HG03354 (cell line): ENCODE results near the gene ELMO1.
A peak's percentile ranks its signal among the peaks of the same experiment; 100 is the strongest.

Source experiments
- ATAC-seq: cut with Tn5 transposase; IDR thresholded peaks from one replicate; pipeline ENCODE4 v1.9.1; 2021; ENCODE audit warnings: mild to moderate bottlenecking; ENCODE audit not compliant: unreplicated experiment, poor library complexity, severe bottlenecking

Gene ELMO1

DNA sequence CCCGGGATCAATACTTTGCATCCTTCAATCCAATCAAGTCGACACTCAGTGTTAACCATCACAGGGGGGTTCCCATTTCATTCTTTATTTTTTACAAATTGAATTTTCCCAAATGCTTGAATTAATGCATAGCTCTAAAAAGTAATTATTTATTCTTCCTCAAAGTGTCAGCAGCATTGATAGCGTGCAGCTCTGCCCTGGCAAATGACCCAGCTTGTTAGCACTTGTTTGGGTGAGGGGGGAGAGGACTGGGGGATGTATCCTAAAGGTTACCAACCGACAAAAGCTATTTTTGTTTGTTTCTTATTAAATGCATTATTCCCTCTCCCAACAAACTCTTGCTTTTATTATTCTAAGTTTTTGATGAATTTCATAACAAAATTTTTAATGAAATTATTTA lies 27.0 kb upstream of the ELMO1 start:
- no peak for ATAC-seq

DNA sequence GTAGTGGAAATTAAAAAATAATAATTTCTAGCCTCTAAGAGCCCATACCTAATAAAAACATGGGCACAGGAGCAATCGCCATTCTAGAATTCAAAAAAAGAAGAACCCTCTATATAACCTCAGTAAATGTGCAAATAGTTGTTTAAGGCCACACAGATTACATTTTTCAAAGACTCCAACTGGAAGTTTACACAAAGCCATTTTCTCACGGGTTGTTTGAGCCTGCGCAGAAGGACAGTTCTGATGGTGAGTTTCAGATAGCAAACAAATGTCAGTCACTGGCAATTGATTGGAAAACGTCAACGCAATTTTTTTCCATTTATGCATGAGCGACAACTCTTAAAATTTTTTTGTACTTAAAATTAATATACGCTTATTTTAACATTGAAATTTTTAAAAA lies 23.0 kb upstream of the ELMO1 start:
- no peak for ATAC-seq

DNA sequence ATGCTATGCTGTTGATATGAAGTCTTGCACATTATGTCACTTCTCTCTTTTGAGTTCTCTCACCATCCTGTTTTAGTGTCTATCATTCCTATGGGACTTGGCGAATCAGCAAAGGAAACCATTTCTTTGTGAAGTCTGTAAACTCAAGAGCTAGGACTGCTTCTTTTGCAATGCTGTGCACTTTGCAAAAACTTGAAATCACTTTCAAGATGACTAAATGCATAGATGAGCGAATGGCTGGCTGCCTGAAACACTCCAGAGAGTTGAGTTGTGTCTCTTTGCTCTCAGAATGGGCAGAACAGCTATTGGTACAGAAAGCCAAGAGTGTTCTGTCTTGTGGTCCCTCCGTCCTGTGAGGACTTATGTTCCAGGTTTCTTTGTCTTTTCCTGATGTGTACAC lies 18.3 kb upstream of the ELMO1 start:
- no peak for ATAC-seq

DNA sequence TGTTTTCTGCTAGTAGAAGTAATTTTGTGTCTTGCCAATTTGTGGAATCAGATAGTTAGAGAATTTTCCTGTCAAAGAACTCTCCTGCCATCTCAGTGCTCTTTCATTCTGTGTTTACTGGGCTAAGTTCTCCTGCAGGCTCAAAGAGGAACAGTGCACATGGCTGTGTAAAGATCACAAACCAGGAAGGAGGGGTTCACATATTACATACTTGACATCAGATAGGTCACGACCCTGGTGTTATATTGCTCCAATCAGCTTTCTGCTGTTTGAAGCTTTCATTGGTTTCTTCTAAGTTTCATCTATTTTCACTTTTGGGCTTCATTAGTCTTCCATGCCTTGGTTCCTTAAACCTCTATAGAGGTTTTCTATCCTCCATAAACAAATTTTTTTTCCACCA lies 13.5 kb upstream of the ELMO1 start:
- ATAC-seq = no peak

DNA sequence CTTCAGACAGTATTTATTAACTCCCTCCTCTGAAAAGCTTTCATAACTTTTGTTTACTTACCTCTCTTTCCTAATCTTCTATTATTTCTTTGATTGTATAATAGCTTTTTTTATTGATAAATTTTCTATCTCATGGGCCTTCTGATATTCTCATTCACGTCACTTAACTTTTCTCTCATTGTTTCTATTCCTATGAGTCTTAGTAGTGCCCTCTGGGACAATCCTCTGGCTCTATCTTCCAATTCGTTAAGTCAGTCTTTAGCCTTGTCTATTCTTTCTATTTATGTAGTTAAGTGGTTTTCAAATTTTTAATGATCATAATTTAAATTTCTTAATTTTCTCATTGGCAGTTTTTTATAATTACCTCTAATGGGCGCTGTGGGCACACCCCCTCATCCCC lies 6.4 kb upstream of the ELMO1 start:
- ATAC-seq = no peak

DNA sequence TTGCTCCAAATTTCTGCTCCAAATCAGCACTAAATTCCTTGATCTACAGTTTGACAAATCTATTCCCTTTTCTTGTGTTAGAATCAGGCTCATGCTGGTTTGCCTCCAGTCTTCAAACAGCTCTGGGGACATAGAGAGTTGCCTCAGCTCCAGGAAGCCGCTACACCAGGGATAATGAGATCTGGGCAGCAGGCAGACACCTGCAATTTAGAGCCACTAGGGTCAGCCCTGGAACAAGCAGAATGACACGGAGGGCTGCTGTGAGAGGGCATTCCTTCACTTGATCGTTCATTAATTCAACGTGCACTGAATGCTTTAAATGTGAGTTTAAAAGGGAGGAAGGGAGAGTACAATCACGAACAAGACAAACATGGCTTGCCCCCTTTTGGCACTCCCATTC lies 3.7 kb upstream of the ELMO1 start:
- ATAC-seq = no peak

DNA sequence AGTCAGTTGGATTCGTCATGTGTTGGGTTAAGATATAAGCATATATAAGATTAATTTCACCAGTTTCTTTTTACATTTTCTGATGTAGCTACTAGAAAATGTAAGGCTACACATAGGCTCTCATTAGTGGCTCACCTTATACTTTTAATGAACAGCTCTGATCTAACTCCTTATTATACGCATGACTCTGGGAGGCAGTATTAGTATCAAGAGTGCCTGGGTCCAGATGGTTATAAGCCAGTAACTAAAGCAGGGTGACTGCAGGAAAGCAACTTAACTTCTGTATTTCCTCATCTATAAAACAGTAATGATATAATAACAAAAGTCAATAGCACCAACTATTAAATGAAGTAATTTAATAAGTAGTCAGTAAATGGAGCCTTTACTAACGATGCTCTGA lies 1.4 kb upstream of the ELMO1 start:
- no peak for ATAC-seq

DNA sequence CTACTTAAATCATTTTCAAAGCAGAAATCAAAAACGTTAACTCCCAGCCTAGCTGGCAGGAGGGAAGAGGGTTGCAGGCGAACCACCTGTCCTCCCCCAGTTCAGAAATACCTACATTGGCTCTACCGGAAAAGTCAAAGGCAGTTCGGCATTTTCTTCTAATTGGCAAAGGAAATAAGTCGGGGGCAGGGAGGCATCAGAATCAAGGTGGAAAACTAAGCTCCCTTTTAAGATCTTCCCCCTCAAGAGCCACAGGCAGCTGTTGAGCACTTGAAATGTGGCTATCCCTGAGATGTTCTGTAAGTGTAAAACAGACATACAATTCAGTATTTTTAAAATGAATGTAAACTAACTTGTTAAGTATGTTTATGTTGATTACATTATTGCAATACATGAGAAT lies 957 bp upstream of the ELMO1 start:
- no peak for ATAC-seq

DNA sequence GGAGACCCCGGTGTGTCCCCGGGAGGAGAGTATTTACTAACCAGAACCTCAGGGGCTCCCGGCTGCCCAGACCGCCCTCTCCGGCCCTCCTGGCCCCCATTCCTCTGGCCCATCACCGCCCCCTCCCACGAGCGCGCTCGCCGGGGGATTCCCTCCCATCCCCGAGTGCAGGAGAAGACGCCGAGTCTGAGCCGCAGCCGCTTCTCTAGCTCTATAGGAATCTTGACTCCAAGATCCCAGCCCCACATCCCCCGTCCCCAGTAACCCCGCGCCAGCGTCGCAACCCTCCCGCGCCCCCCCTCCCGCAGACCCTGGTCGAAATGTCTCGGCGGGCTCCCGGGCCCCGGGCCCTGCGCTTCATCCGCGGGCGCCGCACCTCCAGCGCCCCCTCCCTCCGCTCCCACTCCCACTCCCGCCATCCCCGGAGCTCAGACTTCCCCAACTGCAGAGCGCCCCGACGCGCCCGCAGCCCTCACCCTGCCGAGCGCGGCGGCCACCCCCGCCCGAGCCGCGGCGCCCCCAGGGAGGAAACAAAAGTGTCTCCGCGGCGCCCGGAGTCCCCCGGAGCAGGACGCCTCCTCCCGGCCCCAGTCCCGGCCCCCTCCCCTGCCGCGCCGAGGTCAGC lies 541 bp downstream of the ELMO1 start:
- ATAC-seq = peak; percentile 29

DNA sequence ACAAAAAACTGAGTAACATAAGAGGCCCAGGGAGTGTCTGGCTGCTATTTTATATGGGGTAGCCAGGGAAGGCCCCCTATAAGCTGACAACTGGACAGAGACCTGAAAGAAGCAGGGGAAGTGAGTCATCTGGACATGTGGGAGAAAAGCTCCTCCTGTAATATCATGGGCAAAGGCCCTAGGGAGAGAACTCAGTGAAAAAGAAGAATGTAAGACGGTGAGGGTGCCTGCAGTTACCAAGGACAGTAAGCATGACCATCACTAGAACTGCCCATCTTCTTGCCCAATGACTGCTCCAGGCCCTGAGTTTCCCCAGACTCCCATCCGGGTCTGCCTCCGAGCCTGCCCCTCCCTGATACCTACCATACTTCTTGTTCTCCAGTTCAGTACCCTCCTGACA lies 2.3 kb downstream of the ELMO1 start:
- no peak for ATAC-seq

DNA sequence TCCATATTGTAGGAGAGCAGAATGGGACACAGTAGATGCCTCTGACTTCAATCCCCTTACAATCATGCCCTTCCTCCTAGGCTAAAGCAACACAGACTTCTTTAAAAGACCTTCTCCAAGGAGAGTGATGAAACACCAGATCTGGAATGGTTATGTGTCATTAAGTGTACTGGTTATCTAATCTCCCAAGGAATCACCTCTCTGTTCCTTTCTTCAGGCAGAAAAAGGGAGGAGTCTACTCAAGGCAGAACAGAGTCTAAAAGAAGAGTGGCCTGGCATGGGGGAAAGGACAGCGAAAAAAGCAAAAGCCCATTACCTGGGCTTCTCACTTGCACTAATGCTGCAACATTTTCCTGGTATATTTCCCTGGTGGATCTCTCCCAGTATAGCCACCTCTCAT lies 2.9 kb downstream of the ELMO1 start:
- ATAC-seq = no peak

DNA sequence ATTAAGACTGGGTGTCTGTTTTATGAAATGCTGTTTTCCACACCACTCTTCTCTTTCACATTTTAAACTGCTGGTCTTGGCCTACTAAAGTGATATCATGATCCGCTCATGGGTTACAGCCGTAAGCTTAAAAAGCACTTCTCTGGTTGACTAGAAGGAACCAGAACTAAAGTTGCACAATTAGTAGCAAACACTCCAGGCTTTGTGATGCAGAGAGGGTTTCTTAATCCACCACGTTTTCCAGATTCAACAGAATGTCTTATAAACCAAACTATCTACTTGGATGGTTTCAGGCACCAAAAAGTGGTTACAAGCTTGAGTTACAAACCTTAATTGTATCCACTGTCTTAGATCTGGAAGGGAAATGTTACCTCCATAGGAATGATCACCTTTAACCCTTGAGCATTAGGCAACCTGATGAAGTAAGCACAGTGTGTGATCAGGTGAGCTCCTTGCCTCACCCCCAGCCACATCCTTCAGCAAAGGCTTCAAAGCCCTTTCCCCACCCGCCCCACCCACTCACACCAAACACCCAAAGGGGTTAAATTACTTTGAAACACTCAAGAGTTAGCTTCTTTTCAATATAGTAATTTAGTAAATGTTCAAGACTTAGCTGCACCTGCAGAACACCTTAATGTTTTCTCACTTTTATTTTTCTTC lies 3.5 kb downstream of the ELMO1 start:
- ATAC-seq = no peak

DNA sequence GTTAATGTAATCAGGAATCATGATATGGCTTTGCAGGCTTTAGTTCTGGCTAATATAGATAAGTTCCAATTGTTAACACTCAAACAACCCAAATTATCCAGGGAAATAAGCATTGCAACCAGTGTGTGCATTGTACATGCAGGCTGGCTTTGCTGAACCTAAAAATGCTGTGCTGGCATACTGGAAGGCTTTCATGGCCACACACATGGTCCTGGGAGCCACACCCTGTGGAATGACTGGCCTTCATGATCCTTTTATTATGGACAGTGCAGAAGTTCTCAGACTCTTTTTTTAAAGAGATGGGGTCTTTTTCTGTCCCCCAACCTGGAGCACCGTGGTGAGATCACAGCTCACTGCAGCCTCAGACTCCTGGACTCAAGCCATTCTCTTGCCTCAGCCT lies 5.0 kb downstream of the ELMO1 start:
- ATAC-seq = no peak

DNA sequence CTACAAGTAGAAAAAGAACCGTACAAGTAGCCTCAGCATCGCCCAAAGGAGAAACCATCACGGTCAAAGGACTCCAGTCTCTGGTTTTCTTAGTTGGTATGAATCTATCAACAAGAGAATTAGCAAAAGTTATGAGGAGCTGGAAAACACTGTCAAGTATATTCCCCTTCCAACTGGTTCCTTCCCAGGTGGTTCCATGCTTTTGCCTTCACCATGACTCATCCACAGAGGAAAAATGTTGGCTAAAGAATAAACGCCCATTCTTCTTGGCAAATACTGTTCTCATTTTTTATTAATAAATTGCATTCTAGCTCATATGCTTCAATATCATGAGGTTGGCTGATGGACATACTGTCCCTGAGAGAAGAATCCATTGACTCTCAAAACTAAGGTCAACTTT lies 6.4 kb downstream of the ELMO1 start:
- ATAC-seq = no peak

DNA sequence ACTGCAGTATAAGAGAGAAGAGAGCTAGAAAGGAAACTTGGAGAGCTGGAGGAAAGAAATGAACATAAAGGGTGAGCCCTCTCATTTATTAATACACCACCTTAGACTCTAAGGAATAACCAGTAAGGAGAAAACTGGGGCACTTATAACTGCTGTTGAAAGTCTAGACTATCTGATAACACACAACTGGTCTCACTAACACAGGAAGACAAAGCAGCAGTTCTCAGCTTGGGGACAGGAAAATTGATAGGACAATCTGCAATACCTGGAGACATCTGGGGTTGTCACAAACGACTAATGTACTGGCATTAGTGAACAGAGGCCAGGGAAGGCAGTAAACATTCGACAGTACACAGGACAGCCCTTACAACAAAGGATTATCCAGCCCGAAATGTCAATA lies 6.8 kb downstream of the ELMO1 start:
- no peak for ATAC-seq

DNA sequence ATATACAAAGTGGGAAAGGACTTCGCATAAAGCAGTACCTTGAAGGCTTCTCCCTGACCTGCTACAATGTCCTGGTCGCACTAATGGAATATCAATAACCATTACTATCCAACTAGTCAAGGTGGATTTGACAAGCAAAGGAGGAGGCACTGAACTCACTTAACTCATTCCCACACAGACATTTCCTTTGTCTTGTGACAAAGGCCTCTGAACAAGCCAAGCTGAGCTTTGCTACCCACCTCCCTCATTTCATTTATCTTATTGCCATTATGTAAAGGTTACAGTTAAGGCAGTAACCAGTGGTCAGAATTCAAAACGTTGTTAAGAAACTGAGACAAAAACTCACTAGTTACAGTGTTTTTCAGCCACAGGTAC lies 7.3 kb downstream of the ELMO1 start:
- no peak for ATAC-seq

DNA sequence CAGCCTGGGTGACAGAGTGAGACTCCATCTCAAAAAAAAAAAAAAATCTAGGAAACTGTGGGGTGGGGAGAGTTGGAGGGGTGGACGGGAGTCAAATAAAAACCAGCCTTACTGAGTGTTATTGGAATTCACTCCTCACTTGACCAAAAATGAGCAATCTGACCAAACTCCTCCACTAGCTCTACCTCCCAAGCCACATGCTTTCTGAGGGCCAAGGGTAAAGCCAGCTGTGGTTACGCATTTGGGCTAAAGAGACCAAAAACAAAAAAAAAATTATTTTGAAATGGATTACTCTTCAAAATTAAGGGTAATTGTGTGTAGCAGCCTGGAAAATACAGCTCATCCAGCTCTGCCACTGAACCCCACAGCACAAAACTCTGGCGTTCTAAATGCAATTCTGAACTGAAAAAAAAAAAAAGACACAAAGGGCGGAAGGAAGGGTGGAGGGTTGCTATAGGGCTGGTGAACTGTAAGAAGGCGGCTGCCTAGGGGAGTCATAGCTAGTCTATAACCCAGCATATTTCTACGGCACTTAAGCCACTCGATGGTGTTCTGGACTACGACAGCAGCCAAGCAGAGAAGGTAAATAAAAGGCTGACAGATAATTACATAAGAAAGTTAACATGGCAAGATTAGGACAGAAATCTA lies 7.8 kb downstream of the ELMO1 start:
- no peak for ATAC-seq

DNA sequence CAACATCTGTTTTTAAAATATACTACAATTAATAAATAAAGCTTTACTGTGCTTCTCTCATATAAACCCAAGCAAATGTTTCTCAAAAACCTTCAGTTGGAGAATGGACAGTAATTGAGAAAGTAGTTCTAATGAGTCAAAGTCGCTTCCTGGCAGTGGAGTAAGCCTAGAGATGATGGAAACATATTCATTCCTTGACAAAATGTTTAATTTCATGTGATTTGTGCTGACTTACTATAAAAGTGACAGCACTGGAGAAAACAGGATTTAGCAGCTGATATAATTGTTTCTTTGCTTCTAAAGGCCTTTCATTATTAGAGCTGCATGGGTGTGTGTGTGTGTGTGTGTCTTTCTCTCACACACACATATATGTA lies 9.0 kb downstream of the ELMO1 start:
- ATAC-seq = no peak

DNA sequence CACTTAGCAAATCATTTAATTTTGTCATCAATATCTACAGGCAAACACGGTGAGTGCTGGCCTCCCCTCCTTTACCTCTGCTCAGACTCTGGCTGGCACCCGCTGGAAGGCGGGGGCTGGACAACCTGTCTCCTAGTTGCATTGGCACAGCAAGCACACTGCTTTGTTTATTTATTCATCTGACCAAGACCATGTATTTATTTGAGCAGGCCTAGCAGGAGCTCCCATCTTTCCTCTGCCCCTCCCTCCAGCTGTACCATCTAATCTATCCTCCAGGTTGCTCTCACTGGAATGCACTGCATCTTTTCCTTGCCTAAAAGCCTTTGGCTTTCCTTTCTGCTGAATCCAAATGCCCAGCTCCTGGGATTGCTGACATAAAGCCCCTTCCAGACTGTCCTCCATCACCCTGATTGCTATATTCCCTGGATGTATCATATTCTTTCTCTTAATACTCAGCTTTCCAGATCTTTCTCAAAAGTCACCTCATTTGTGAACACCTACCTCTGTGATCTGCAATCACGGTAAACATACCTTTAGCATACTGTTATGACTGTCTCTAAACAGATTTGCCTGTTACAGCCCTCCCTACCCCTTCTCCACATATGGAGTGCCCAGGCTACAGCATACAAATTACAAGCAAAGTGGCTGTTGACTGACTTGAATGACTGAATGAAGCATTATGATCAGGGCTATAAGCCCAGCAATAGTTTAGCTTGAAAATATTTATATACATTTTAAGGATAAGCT lies 9.6 kb downstream of the ELMO1 start:
- no peak for ATAC-seq

DNA sequence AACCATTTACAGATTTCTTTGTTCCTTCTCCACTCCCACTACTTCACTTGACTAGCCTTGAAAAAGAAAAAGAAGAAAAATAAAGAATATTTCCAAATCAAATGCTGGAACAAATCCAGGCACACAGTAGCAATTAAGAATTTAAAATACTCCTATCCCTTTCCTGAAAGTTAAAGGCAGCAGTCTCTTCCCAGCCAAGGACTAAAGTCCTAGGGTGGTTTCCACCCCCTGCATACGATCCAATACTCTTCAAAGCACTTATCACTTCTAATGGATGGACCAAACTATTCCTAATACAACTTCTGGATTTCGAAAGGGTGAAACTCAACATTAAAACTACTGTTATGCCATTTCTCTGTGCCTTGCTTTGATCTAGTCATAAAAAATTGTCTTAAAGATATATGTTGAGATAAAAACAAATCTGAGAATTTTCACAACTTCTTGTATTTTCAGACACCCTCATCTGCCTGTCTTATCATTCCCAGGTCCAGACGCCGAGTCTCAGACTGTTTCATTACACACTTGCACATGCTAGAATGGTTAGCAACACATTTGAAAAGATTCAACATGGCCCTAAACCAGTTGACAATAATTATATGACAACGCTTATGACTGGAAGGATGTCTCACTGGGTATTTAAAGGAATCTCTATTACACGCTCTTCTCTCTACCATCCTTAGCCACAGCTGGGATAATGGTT lies 13.4 kb downstream of the ELMO1 start:
- ATAC-seq = no peak
